HG03469 (cell line): ENCODE results near the gene FBXL19.

Experiments used
- ATAC-seq: cut with Tn5 transposase; IDR thresholded peaks from one replicate; pipeline ENCODE4 v1.9.1; 2021; ENCODE audit warnings: mild to moderate bottlenecking, moderate library complexity, moderate number of reproducible peaks; ENCODE audit not compliant: unreplicated experiment

Gene FBXL19

DNA sequence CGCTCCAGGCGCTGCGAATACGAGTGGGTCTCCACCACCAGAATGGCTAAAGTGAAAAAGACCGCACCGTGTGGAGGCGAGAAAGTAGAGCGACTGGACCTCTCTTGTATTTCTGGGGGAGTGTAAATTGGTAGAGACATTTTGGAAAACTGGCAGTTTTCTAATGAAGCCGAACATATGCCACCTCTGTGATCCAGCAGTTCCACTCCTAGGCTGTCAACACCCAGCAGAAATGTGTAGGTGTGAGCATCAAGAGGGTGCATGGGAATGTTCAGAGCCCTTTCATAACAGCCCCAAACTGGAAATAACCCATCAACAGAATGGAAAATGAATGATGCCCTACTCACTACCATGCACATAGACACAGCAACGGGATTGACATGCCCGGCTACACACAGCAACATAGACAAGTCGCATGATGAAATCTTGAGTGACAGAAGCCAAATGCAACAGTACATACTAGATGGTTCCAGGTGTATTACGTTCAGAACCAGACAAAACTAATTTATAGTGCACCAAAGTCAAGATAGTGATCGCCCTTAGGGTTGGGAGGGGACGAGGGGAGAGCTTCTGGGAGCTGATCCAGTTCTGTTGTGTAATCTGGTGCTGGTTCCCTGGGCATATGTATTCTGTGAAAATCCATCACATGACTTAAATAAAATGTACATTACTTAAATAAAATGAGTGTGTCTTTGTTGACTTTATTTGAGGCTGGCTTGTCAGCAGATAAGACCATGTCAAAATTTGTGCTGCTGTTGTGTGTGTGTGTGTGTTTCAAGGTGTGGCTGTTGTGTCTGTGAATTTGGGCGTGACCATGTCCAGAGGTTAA lies 28.6 kb upstream of the FBXL19 start:
- no peak for ATAC-seq

DNA sequence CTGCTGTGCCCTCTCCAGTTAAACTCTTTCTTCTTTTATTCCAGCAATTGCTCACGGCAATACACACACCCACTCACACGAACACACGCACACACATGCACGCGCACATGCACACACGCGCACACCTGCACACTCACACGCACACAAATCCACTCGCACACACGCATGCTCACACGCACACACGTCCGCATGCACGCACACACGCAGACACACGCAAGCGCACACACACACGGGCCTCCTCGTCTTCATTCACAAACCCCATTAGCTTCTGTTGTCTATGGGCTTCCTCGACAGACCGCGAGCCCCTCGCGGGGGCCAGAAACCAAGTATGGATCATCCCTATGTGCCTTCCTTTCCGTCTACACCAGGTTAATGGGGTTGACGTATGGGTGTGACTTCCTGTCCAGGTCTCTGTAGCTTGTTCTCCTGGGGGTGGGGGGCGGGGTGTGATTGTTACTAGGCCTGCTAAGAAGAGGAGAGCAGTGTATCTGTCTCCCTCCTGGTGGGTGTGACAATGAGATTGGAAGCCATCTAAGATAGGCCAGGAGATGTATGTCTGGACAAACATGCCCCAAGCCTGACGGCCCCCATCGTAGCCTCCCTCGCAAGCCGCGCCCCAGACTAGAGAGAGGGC lies 27.6 kb upstream of the FBXL19 start:
- no peak for ATAC-seq

DNA sequence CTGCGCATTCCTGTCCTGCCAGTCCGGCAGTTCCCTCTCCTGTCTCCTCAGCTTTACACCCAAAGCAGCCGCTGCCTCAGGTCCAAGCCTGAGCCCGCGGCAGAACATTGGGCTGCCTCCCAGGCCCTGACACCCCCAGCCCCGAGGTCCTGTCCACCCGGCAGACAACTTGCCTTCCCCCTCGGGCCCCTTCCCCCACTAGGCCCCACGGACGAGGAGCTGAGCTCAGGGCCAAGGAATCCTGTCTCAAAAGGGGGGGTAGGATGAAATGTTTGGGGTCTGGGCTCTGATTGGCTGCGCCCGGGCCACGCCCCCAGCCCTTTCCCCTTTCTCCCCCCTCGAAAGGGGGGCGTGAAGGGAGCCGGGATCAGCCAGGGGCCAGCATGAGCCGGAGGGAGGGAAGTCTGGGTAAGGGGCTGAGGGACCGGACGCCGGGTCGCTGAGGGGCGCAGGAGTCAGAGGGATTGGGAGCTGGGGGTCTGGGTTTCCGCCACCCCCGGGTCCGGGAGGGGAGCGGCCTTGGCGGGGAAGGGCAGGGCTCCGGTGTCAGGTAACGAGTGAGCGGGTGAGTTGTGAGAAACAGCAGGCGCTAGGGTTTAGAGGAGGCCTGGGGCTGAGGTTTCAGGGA lies 27.0 kb upstream of the FBXL19 start, which contains the start of gene CTF1:
Gene CTF1 (plus strand): TSS at position 354 of the 628 bp plus-strand sequence. CDS start 30 bp downstream, at position 384.
- ATAC-seq = no peak

DNA sequence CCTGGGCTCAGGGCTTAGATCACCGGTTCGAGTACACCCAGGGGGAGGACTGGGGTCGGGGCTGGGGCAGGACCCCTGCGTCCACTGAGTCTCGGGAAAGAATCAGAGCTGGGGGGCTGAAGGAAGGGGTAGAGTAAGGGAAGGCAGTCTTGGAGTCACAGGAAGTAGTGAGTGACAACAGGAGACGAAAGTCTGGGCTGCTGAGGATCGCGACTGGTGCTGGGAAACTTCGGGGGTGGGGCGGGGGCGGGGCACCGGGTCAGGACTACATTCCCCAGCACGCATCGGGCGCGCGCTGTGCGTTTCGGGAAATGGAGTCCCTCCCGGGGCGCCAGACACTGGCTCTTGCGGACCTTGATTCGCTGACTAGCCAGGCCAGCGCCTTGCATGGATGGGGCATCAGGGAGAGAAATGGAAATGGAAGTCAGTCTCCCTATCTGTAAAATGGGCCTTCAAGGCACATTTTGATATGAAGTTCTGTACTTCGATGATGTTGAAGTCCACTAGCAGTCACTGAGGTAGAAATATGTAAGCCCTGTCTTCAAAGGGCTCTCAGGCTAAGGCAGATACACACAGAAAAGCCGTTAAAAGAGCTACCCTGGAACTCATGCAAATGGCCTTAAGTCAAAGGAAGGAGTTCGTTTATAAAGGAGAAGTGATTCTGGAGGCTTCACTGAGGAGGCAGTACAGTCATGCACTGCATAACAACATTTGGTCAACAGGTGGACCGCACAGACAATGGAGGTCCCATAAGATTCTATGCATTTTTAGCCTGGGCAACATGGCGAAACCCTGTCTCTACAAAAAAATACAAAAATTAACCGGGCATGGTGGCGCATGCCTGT lies 26.3 kb upstream of the FBXL19 start:
- no peak for ATAC-seq

DNA sequence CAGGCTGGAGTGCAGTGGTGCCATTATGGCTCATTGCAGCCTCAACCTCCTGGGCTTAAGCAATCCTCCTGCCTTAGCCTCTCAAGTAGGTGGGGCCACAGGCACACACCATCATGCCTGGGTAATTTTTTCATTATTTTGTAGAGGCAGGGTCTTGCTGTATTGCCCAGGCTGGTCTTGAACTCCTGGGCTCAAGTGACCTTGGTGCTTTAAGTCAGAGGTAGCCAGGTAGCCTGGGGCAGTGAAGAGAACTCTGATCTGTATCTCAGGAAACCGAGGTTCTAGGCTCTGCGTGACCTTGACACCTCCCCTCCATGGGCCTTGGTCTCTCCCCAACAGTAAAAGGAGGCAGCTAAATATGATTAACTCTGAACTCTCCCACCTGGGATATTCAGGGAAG lies 23.6 kb upstream of the FBXL19 start:
- no peak for ATAC-seq

DNA sequence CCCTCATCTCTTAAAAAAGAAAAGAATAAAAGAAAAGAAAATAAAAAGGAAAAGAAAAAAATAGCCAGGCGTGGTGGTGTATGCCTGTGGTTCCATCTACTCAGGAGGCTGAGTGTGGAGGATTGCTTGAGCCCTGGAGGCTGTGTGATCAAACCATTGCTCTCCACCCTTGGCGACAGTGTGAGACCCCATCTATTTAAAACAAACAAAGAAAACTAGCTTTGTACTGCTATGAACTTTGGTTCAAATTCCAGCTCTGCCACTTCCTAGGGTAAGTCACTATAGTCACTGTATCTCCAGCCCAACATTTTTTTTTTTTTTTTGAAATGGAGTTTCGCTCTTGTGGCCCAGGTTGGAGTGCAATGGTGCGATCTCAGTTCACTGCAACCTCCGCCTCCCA lies 22.8 kb upstream of the FBXL19 start:
- no peak for ATAC-seq

DNA sequence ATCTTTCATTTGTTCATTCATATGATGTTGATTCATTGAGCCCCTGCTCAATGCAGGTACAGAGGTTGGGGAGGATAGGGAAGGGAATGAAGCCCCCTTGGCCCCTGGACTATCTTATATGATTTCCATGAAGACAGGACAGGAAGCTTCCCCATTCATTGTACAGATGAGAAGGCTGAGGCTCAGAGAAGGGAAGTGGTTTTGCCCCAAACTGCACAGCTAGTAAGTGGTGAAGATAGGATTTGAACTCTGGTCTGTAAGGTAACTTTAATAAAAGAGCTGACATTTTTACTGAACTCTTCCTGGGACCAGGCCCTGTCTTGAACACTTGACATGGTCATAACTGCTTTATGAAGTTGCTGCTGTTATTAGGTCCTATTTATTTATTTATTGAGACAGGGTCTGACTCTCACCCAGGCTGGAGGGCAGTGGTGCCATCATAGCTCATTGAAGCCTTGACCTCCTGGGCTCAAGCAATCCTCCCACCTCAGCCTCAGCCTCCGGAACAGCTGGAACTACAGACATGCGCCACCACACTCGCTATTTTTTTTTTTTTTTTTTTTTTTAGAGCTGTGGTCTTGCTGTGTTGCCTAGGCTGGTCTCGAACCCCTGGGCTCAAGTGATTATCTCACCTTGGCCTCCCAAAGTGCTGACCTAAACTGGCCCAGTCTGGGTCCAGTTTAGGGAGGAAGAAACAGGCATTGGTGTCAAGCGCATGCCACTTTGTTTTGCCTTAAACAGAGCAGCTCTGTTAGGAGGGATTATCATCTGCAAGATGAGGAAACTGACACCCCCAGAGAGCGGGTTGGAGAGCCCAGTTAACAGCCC lies 22.0 kb upstream of the FBXL19 start:
- no peak for ATAC-seq

DNA sequence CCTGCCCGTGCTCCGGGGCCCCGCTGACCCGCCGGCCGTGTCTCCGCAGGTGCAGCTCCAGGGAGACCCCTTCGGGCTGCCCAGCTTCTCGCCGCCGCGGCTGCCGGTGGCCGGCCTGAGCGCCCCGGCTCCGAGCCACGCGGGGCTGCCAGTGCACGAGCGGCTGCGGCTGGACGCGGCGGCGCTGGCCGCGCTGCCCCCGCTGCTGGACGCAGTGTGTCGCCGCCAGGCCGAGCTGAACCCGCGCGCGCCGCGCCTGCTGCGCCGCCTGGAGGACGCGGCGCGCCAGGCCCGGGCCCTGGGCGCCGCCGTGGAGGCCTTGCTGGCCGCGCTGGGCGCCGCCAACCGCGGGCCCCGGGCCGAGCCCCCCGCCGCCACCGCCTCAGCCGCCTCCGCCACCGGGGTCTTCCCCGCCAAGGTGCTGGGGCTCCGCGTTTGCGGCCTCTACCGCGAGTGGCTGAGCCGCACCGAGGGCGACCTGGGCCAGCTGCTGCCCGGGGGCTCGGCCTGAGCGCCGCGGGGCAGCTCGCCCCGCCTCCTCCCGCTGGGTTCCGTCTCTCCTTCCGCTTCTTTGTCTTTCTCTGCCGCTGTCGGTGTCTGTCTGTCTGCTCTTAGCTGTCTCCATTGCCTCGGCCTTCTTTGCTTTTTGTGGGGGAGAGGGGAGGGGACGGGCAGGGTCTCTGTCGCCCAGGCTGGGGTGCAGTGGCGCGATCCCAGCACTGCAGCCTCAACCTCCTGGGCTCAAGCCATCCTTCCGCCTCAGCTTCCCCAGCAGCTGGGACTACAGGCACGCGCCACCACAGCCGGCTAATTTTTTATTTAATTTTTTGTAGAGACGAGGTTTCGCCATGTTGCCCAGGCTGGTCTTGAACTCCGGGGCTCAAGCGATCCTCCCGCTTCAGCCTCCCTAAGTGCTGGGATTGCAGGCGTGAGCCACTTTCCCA lies 21.1 kb upstream of the FBXL19 start:
- no peak for ATAC-seq

DNA sequence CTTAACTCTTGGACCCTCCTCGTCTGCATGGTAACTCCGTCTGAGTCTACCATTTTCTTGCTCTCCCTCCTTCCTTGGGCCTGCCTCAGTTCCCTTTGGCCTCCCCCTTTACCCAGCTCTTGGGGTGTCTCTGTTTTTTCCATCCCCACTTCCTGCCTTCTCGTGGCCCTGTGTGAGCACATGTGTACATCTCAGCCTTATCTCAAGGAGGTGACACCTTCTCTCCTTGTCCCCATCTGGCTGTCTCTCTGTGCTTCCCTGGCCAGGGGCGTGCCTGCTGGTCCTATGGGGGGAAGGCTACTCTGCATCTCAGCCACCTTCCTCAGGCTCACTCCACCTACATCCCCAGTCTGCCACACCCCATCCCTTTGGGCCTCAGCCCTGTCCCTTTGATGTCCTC lies 20.4 kb upstream of the FBXL19 start:
- no peak for ATAC-seq

DNA sequence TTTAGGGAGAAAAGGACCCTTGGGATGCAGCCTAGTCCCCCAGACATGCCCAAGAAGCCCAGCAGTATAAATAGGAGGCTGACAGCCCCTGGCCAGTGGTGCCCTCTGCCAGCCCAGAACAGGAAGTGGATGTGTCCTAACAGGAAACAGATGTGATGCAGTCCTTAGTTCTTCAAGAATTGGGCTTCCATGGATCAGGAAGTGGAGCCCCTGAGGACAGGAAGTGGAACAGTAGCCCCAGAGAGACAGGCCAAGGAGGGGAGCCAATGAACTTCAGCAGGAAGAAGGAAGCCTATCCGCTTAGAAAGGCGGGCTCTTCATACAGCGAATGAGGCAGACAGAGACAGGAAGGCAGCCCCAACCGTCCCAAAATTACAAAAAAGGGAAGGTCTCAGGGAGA lies 19.8 kb upstream of the FBXL19 start:
- ATAC-seq = no peak

DNA sequence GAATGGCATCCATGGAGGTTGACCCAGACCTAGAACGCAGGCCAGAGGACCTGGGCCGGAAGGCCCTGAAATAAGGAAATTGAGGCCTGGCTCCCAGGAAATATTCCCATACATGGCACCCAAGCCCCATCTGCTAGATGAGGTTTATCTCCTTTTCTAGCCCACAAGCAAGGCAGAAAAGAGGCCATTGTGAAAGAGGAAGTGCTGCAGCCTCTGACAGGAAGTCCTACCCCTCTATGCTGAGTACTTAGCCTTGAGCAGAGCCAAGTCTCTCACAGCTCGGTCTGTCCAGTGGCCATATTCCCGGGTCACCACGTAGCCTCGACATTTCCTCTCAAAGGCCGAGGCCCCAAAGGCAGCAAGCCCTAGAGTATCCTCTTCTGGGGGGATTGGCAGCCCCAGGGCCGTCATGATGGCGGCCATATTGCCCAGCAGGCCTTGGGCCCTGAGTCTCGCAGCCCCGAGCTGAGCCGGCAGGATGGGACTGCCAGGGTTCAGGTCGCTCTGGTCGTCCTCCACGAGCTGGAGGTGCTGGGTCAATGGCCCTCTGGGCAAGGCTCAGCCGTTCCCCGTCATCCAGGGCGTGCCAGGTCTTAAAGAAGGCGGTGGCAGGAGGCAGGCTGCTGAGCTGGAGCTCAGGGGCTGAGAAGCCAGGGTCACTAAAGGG lies 19.1 kb upstream of the FBXL19 start:
- ATAC-seq = no peak

DNA sequence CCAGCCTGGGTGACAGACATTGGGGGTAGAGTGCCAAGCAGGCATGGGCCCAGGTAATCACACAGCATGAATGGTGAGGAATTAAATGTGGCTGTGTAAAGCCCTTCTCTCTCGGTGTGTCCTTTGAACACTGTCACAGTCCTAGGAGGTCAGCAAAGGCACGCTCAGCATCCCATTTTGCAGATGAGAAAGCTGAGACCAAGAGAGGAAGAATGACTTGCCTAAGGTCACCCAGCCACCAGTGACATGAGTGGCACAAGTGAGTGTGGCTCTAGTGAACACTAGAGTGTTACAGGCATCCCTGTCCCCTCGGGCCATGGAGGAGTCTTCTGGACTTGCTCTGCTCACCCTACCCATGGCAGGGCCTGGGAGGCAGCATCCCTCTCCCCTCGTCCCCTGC lies 16.3 kb upstream of the FBXL19 start:
- ATAC-seq = no peak

DNA sequence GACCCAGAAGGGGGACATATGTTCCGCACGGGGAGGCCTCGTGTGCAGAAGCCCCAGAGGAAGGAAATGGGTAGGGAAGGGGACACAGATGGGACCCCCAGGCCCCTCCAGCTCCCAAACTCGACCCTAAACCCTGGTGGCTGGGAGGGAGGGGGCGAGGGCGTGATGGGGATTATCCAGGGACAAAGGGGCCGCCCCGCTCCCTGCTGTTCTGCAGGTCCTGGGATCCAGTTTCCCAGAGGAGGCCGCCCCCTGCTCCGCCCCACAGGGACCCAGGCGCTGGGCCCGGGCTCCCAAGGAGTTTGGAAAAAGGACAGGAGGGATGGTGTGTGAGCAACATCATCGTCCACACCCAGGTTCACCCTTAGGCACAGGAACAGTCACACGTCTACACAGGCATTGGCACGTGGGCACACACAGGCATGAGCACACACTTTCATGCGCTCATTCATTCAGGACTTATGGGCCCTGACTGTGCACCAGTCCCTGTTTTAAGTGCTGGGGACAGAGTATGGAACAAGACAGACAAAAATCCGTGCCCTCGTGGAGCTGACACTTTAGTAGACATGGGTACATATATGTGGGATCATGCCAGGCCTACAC lies 12.8 kb upstream of the FBXL19 start:
- no peak for ATAC-seq

DNA sequence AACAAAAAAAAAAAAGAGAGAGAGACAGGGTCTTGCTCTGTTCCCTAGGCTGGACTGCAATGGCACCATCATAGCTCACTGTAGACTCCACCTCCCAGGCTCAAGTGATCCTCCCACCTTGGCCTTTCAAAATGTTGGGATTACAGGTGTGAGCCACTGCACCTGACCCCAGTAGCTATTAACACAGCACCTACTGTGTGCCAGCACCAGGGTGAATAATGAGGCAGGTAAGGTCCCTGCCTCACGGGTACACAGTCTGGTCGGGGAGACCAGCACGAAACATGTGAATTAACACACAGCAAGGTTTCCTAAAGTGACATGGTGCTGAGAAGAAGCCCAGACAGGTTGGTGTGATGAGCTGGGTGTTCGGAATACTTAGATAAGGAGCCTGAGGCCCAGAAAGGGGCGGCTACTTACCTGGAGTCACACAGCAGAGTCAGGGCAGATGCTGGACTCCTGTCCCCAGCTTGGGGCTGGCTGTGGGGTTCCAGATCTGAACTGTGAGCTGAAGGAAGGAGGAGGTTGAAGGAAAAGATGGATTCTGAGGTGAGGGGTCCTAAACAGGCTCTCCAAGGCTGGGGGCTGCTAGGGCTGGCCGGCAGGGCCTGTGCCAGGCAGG lies 10.5 kb upstream of the FBXL19 start:
- ATAC-seq = no peak

DNA sequence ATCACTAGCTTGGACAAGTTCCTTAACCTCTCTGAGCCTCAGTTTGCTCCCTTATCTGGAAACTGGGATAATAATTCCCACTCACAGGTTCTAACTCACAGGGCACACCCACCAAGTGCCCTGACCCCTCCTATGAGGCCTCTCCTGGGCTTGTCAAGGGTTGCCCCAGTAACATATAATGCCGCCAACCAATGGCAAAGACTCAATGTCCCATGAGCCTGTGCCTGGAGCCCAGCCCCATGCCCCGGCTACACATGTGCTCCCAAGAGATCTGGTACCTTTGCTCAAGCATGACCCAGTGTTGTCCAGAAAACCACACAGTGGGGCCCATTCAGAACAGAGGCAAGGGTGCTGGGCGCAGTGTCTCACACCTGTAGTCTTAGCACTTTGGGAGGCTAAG lies 8.5 kb upstream of the FBXL19 start:
- ATAC-seq = no peak

DNA sequence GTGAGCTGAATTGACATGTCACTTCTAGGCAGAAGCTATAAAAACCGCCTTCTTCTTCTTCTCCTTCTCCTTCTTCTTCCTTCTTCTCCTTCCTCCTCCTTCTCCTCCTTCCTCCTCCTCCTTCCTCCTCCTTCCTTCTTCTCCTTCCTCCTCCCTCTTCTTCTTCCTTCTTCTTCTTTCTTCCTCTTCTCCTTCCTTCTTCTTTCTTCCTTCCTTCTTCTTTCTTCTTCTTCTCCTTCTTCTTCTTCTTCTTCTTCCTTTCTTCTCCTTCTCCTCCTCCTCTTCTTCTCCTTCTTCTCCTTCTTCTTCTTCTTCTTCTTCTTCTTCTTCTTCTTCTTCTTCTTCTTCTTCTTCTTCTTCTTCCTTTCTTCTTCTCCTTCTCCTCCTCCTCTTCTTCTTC lies 4.8 kb upstream of the FBXL19 start:
- no peak for ATAC-seq

DNA sequence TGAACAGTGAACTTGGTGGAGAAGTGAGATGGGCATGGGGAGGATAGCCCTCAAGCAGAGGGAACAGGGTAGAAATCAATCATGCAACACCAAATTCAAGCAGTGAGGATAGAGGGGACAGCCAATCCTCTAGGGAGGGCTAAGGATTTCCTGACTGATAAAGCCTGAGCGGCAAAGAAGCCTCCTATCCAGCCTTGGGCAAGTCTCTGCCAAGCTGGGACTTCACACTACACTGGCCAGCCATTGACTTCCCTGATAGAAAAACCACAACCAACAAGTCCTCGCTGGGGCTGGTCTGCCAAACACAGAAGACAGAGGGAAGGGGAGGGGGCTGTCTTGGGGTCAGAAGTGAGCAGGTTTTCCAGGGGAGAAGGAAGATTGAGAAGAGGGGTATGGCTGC lies 2.5 kb upstream of the FBXL19 start:
- no peak for ATAC-seq

DNA sequence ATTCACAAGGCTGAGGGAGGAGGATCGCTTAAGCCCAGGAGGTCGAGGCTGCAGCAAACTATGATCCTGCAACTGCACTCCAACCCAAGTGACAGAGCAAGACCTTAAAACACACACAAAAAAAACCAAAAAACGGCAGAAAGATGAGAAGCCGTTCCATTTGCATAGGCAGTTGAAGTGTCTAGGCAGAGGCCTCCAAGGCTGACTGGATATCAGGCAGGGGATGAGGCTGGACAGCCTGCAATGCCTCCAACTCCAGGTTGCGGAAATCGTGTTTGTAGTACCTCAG lies 2.0 kb upstream of the FBXL19 start:
- ATAC-seq = no peak
